SK-N-MC (cell line): ENCODE measurements around the gene NKAIN2.
"Not testable (repeated sequence)": the region's sequence is repeated elsewhere in the genome, so short reads cannot be mapped to it uniquely, and the experiment has no call there.

ENCODE experiments used
- DNase-seq: peaks from one replicate; pipeline ENCODE4 v3.0.0-alpha.2; 2011; ENCODE audit warnings: low read depth, low spot score
- H3K27ac ChIP-seq: fragments of 200-600 bp; sonication (generic); 2 replicates; pipeline ENCODE4 v1.5.1; 2016; ENCODE audit warnings: mixed run types
- H3K36me3 ChIP-seq: fragments of 200-600 bp; sonication (generic); 2 replicates; pipeline ENCODE4 v1.6.1; 2017; ENCODE audit warnings: antibody characterized with exemption, low read length, mixed read lengths; ENCODE audit not compliant: insufficient read depth
- H3K4me3 ChIP-seq: fragments of 200-600 bp; sonication (generic); 2 replicates; pipeline ENCODE4 v1.5.1; 2016
- H3K9ac ChIP-seq: fragments of 200-600 bp; sonication (generic); 2 replicates; pipeline ENCODE4 v1.8.0; 2017; ENCODE audit warnings: mixed run types, mixed read lengths; ENCODE audit not compliant: insufficient read length
- H3K9me3 ChIP-seq: fragments of 200-600 bp; sonication (generic); 2 replicates; pipeline ENCODE4 v1.6.1; 2017; ENCODE audit warnings: low read depth, mild to moderate bottlenecking, antibody characterized with exemption, low read length, moderate library complexity, mixed read lengths
- EZH2 ChIP-seq: fragments of 200-600 bp; sonication (generic); IDR thresholded peaks from one replicate; pipeline ENCODE4 v1.6.1; 2017; ENCODE audit warnings: antibody characterized with exemption
- FOXP2 ChIP-seq: optimal IDR thresholded peaks from 2 replicates; pipeline ENCODE3; 2011; ENCODE audit warnings: mild to moderate bottlenecking, moderate library complexity; ENCODE audit not compliant: insufficient read depth; ENCODE audit errors: extremely low read length, control extremely low read depth
- POLR2AphosphoS5 ChIP-seq: IDR thresholded peaks from 2 replicates; pipeline ENCODE4 v1.6.1; 2012; ENCODE audit warnings: mild to moderate bottlenecking, low read depth, low read length, borderline replicate concordance

NKAIN2 gene

DNA sequence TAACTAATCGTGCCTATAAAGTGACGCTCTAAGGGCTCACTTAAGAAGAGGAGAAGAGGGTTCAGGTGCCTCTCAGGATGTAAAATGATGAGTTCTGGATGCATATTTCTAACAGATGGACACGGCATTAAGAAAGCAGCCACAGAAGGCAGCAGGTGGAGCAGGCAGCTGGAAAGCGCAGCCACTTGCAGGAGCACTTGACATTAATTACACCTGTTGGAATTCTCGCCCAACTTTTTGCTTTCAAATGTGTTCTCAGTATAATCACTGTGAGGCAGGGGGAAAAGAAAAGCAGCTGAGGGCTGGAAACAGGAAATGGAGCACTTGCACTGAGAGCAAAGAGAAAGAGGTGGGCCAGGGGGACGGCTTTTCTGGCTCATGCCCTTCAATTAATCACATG lies 164.2 kb downstream of the NKAIN2 start:
- Histone ChIP-seq H3K36me3 (no peaks in the 10 kb centered on the region), H3K9ac (no peak overlapping the region), H3K27ac (no peak overlapping the region), H3K4me3 (no peak overlapping the region), H3K9me3 (no peaks in the 10 kb centered on the region)
- no peak for TF ChIP-seq POLR2AphosphoS5
- TF ChIP-seq FOXP2 = no peak
- TF ChIP-seq EZH2 = no peak
- no peak for DNase-seq

DNA sequence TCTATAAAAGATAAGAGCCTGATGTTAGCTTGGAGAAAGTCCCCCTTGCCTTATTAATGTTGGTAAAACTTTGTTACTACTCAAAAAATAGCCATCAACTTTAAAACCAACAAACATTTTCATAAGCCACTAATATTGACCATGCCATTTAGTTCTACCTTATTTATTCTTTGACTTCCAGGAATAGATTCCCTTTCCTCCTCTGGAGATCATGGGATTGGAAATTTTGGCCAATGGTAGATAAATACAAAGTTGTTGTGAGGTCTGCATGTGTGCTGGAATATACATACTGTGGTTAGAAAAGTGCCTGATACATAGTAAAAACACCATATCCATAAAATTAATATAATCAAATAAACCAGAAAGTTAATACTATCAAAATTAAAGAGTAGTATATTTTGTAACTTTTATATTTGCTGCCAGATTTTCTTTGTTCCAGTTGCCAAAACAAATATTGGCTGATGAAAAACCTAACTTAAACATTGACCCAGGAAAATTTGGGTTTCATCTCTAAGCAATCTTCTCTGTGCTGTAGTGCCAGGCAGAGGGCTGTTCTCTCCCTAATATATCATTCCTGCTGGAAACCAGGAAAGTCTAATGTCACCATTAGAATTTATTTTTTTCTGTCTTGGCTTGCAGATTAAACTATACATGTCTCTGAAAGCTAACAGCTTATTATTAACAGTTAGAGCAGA lies 169.1 kb downstream of the NKAIN2 start:
- Histone ChIP-seq H3K9me3 (no peaks in the 10 kb centered on the region), H3K4me3 (no peak overlapping the region), H3K36me3 (no peaks in the 10 kb centered on the region), H3K9ac (no peak overlapping the region), H3K27ac (no peak overlapping the region)
- DNase-seq = no peak
- TF ChIP-seq POLR2AphosphoS5 = no peak
- TF ChIP-seq EZH2 = no peak
- no peak for TF ChIP-seq FOXP2

DNA sequence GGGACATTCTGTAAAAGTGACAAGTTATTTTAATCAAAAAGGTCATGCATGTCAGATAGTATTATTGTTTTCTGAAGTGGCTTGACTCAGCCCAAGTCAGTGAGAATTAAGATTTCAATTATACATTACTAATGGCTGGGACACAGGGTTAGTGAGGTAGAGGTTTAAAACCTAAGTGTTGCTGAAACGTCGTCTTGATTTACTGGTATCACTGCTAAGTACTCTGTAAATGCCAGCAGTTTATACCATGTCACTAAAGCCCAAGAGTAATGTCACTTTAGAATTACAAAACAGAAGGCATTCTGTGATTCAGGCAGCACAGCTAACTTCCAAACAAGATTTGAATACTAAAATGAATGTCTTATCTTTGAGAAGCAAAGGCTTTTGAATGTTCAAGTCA lies 176.6 kb downstream of the NKAIN2 start:
- Histone ChIP-seq H3K36me3 (no peaks in the 10 kb centered on the region), H3K9ac (no peak overlapping the region), H3K27ac (no peak overlapping the region), H3K9me3 (no peaks in the 10 kb centered on the region), H3K4me3 (no peak overlapping the region)
- DNase-seq = no peak
- no peak for TF ChIP-seq POLR2AphosphoS5

DNA sequence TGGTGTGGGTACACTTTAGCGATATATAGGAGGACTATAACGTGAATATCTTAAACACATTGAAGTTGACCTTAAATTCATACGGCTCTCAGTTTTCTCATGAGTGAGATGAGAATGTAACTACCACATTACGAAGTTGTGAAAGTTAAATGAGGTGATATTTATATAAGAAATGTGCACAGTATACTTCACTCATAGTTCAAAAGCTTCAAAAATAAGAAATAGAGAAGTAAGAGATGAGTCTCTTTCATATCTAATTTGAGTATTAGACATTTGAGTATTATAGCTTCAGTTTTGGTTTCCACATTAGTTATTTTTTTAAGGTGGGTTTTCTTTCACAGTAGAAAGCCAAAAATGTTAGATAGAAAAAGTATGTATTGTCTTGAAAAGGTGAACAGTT lies 183.3 kb downstream of the NKAIN2 start:
- Histone ChIP-seq H3K27ac (no peak overlapping the region), H3K4me3 (no peak overlapping the region), H3K36me3 (no peaks in the 10 kb centered on the region), H3K9me3 (no peaks in the 10 kb centered on the region), H3K9ac (no peak overlapping the region)
- TF ChIP-seq FOXP2 (no peak), POLR2AphosphoS5 (no peak), EZH2 (no peak)
- no peak for DNase-seq

DNA sequence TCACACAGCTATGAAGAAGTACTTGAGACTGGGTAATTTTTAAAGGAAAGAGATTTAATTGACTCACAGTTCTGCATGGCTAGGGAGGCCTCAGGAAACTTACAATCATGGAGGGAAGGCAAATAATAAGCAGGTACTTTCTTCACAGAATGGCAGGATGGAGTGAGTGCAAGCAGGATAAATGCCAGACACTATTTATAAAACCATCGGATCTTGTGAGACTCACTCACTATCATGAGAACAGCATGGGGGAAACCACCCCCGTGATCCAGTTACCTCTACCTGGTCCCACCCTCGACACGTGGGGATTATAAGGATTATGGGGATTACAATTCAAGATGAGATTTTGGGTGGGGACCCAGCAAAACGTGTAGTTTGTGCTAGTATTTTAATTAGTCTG lies 186.3 kb downstream of the NKAIN2 start:
- not testable (repeated sequence) for H3K9me3 ChIP-seq, H3K27ac ChIP-seq, DNase-seq, H3K36me3 ChIP-seq, H3K9ac ChIP-seq, H3K4me3 ChIP-seq

DNA sequence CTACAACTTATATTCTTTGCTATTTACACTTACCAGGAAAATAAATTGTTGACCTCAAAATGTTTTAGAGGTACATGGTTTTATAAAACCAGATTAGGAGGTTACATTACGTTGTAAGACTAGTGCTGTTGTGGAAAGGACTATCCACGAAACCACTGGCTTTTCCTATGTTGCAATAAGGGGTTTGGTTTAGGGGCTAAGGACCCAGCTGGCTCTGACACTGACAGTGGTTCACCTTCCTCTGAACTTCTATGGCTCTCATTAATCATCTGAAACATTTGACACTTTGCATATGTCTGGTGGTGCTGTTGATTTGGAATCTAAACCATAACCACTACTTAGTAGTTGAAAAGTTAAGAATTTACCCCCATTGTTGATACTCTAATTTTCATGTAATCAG lies 186.7 kb downstream of the NKAIN2 start:
- no peak overlapping the region for H3K4me3 ChIP-seq

DNA sequence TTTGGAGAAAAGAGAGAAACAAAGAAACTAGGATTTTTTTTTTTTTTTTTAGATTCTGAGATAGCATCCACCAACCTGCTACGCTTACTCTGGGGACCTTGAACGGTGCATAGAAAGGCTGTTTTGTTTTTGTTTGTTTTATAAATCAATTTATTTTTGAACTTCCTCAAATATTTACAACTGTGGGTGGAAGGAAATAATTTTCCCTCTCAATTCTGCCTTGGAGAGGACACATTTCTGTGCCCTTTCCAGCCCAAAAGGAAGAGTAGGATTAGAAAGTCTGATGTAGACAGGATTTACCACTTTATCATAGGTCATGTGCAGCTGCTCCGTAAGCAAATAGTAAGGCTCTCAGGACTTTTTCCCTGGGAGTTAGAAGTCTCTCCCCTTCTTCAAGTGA lies 190.5 kb downstream of the NKAIN2 start:
- H3K4me3 ChIP-seq = no peak overlapping the region
- no peak for TF ChIP-seq EZH2
- no peak for TF ChIP-seq FOXP2
- no peak for TF ChIP-seq POLR2AphosphoS5
- H3K9ac ChIP-seq = no peak overlapping the region
- no peak for DNase-seq
- no peaks in the 10 kb centered on the region for H3K36me3 ChIP-seq
- no peak overlapping the region for H3K27ac ChIP-seq
- H3K9me3 ChIP-seq = no peaks in the 10 kb centered on the region

More for the DNA sequence above, 186.7 kb downstream of the NKAIN2 start:
- H3K9ac ChIP-seq = no peak overlapping the region
- H3K36me3 ChIP-seq = no peaks in the 10 kb centered on the region
- no peak for DNase-seq
- H3K27ac ChIP-seq = no peak overlapping the region
- TF ChIP-seq FOXP2 = no peak
- TF ChIP-seq POLR2AphosphoS5 = no peak
- TF ChIP-seq EZH2 = no peak
- H3K9me3 ChIP-seq = no peaks in the 10 kb centered on the region

DNA sequence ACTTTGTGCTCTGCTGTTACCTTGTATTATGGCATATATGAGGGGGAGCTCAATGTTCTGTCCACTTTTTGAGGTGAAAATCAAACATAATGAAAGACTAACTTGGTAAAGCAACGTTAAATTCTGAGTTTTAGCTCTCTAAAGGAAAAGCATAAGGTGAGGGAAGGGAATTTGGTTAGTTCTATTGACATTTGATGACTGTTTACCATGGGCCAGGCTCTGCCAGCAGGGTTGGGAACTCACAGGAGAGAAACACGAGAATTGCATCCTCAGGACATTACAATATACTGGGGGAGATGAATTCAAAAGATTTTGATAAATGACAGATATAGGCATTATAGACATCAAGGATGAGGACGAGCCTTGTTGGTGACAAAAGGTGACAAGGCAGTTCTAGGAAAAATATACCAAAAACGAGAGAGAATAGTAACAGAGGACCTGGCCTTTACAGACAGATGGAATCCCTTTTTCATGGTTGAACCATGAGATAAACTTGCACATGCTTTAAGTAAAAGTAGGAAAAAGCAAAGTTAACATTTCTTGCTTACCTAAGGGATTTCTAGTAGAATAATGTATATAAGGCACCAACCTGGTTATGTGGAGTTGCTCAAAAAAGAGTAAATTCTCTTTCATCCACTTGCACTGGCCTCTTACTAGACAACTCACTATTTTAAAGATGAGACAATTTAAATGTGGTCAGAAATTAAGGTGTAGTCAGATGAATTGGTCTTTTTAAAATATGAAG lies 191.4 kb downstream of the NKAIN2 start:
- Histone ChIP-seq H3K9ac (no peak overlapping the region), H3K36me3 (no peaks in the 10 kb centered on the region), H3K9me3 (no peaks in the 10 kb centered on the region), H3K4me3 (no peak overlapping the region), H3K27ac (no peak overlapping the region)
- TF ChIP-seq FOXP2 (no peak), EZH2 (no peak), POLR2AphosphoS5 (no peak)
- DNase-seq = no peak

DNA sequence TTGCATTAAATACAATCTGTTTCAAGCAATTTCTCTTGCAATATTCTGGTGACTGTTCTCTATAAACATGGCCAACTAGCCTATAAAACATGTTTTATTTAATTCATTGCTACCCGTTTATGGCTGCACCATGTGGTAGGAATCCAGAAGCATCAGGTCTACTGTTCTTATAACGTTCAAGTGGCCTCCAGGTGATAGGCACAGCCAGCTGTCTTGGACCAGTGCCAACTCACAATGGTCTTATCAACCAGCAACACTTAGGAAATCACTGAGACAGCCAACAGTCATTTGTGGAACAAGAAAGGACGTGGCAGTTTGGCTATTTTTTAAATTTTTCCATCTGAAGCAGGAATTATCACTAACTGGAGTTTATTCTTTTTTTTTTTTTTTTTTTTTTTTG lies 193.6 kb downstream of the NKAIN2 start:
- H3K36me3 ChIP-seq = no peaks in the 10 kb centered on the region
- no peak for TF ChIP-seq FOXP2
- no peak for TF ChIP-seq POLR2AphosphoS5
- no peak for TF ChIP-seq EZH2
- no peaks in the 10 kb centered on the region for H3K9me3 ChIP-seq
- no peak overlapping the region for H3K4me3 ChIP-seq
- no peak overlapping the region for H3K27ac ChIP-seq
- no peak overlapping the region for H3K9ac ChIP-seq
- no peak for DNase-seq
